HL-60 (cell line): ENCODE results near the gene ZC3H10.

Source experiments
- CTCF ChIP-seq: IDR thresholded peaks from one replicate; pipeline ENCODE4 v1.5.1; 2011; ENCODE audit warnings: low read length, control low read depth, inconsistent platforms; ENCODE audit not compliant: insufficient read depth
- GABPA ChIP-seq: IDR thresholded peaks from 2 replicates; pipeline ENCODE4 v1.6.1; 2012; ENCODE audit warnings: low read depth
- POLR2AphosphoS5 ChIP-seq: IDR thresholded peaks from 2 replicates; pipeline ENCODE4 v1.6.1; 2012; ENCODE audit warnings: low read depth
- REST ChIP-seq: IDR thresholded peaks from 2 replicates; pipeline ENCODE4 v1.6.1; 2012; ENCODE audit warnings: low read depth; ENCODE audit not compliant: insufficient replicate concordance

GRCh38 chr12:56103066-56103711, 14.9 kb upstream of the ZC3H10 start:
- TF ChIP-seq CTCF (no peak), GABPA (no peak), REST (no peak), POLR2AphosphoS5 (no peak)
